ENCODE data around the gene RHOD.

RHOD gene, protein sequence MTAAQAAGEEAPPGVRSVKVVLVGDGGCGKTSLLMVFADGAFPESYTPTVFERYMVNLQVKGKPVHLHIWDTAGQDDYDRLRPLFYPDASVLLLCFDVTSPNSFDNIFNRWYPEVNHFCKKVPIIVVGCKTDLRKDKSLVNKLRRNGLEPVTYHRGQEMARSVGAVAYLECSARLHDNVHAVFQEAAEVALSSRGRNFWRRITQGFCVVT

DNA sequence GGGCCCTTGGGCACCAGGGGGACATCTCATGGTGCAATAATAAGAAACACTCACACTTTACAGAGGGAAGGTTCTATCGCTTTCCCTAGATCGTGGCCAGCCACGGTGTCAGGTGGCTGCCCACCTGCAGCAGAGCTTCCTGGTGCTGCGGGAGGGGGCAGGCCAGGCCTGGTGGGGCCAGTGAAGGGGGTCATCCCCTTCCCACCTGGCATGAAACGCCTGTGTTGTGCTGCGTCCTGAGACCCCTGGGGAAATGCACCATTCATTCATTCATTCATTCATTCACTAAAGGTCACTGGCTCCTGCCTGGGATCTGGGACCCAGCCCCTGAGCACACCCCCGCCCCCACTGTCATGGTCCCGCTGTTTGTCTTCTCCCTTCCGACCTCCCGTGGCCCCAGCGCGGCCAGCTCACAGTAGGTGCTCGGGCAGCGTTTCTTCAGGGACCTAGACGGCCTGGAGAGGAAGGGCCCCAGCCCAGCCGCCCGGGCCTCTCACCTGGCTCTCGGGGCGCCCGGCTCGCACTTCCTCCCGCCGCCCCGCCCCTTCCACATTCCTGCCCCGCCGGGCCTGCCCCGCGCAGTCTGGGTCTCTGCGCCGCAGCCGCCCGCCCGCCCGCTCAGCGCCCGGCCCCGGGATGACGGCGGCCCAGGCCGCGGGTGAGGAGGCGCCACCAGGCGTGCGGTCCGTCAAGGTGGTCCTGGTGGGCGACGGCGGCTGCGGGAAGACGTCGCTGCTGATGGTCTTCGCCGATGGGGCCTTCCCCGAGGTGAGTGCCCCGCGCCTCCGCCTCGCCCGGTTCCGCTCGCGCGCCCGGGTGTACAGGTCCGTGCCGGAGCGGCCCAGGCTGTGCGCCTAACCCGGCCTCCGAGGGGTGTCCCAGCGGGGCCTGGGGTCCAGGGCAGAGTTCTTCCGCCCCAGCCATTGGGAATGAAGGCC lies at the start of gene RHOD:
Gene RHOD (plus strand): TSS at position 581 of the 938 bp plus-strand sequence. CDS start 56 bp downstream, at position 637.
- DNase-seq (ENCODE audit: low spot score), result no peak

DNA sequence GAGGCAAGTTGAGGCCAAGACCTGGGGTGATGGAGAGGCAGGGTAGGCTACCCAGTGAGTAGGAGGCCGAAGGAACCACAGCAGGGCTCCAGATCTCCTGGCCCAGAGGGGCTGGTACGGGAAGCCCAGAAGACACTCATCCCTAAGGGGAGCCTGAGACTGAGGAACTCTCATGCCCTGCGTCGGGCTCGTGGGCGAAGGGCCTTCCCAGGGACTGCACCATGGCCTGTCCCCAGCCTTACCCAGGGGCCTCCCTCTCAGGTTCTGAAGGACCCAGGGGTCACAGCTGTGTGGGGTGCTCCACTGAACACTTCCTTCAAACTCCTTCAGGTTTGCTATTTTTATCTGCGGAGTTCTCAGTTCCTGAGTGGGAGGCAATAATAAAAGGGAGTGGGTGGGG lies 49.5 kb upstream of the RHOD start:
- no peak for DNase-seq (ENCODE audit: low spot score)

DNA sequence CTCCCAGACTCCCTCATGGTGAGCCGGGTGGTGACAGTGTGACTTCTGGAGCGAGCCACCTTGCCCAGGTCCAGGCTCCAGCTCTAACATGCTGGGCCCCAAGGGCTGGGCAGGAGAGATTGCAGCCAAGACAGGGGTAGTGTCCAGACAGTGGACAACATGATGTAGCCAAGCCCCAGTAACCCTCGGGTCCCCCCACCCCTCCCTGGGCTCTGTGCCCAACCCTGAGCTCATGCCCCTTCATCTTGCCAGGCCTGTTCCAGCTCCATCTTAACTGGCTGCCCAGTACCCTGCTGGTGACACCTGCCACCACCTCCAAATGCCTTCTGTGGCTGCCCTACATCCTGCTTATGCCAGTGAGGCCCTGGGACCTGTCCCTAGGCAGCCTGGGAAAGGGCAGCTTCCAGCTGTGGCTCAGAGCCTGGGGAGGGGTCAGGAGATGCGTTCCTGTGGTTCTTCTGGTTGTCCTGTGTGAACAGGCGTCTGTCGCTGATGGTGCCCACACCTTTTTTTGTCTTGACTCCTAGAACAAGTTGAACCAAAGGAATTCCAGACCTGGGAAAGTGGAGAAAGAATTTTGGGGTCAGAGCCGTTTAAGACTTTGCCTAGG lies 46.2 kb upstream of the RHOD start:
- DNase-seq (ENCODE audit: low spot score), result no peak

DNA sequence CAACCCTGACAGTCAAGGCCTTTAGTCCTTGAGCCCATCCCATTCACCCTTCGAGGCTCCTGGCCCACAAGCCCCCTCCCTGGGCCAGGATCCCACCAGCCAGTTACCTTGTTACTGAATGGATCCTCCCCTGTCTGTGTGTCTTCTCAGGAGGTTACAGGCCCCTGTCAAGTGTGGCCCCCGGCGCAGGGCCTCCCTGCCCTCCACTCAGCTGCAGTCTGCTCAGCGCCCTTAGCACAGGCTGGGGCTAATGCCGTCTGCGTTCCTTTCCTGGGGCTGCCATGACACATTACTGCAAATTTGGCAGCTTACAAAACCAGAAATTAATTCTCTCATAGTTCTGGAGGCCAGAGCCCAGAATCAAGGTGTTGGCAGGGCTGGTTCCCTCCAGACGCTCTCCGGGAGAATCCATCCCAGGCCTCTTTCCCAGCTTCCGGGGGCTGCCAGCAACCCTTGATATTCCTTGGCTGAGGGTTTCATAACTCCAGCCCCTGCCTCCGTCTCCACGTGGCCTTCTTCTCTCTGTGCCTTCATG lies 43.1 kb upstream of the RHOD start:
- no peak for DNase-seq (ENCODE audit: low spot score)

DNA sequence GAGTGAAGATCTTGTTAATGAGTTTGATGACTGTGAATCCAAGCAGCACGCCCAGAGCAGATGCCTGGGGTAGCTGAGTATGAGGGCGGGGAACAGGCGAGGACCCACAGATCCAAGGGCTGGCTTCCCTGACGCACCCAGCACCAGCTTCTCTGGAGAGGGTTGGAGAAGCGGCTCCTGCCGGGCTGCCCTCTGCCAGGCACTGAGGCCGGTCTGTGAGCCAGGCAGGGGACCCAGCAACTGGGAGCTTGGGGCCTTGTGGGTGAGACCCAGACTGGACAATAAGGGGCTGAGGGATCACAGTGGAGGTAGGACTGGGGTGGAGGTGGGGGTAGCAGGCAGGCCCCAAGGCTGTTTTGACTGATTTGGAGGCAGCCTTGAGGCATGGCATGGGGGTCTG lies 42.3 kb upstream of the RHOD start:
- no peak for DNase-seq (ENCODE audit: low spot score)

DNA sequence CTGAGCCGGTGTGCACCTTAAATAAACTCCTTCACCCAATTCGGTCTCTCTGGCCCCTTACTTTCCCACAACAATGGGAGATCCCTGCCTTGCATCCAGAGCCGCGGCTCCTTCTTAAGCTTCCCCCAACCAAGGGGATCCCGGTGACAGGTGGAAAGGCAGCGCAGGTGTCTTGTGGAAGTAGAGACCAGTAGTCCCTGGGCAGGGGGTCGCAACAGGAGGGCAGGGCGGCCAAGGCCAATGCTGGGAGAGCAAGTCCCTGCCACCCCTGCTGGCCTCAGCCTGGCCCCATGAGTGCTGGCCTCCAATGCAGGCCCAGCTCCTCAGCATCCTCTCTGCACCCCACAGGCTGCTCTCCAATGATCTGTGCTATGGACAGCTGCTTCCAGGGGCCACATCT lies 41.6 kb upstream of the RHOD start:
- DNase-seq (ENCODE audit: low spot score), result no peak

DNA sequence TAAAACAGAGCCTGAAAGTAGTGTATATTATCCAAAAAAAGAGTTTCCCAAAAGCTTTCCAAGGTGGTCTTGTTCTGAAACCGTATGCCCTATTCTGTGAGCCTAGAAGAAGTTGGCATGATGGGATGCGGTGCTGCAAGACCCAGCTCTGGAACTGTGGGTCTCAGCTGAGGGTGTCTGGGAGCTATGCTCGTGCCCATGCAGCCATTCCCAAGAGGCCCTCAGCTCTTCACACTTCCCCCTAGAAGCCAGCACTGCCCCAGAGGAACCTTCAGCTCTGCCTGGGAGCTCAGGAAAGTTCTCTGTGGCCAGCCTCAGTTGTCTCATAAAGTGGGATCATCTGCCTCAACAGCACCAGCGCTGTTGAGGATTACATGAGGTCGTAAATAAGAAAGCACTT lies 40.1 kb upstream of the RHOD start:
- no peak for DNase-seq (ENCODE audit: low spot score)

DNA sequence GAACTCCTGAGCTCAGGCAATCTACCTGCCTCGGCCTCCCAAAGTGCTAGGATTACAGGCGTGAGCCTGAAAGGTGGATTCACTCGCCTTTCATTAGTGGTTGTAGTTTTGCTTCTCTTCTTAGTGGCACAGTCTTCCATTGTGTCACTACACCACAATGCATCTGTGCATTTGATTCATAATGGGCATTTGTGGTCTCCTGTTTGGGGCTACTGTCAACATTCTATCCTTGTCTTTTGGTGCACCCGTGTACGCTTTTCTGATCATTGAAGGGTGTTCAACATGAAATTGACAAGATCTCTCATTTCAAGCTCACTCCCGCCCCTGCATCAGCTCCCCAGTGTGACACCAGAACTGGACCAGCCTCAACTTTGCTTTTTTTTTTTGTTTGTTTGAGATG lies 35.7 kb upstream of the RHOD start:
- DNase-seq (ENCODE audit: low spot score), result no peak

DNA sequence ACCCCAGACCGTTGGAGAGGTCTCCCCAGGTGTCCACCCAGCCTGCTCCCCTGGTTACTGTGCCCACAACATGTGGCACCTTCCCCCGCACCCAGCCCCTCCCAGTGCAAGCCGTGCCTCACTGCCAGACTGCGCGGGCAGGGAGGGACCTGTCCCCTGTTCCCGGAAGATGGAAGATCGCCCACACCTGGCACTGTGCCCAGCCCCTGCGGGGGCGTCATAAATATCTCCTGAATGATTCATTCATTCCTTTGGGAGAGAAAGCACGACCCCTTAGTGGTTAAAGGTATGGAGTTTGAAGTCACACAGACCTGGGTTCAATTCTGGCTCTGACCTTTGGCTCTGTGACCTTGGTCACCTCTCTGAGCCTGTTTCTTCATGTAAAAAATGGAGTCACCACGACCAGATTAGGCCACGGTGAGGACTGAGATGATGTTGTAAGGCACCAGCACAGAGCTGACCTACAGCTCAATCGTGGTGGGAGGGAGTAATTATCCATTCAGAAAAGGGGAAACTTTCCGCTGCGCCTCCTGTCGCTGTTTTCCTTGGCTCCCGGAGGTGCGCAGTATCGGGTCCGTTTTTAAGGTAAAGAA lies 34.2 kb upstream of the RHOD start:
- no peak for DNase-seq (ENCODE audit: low spot score)

DNA sequence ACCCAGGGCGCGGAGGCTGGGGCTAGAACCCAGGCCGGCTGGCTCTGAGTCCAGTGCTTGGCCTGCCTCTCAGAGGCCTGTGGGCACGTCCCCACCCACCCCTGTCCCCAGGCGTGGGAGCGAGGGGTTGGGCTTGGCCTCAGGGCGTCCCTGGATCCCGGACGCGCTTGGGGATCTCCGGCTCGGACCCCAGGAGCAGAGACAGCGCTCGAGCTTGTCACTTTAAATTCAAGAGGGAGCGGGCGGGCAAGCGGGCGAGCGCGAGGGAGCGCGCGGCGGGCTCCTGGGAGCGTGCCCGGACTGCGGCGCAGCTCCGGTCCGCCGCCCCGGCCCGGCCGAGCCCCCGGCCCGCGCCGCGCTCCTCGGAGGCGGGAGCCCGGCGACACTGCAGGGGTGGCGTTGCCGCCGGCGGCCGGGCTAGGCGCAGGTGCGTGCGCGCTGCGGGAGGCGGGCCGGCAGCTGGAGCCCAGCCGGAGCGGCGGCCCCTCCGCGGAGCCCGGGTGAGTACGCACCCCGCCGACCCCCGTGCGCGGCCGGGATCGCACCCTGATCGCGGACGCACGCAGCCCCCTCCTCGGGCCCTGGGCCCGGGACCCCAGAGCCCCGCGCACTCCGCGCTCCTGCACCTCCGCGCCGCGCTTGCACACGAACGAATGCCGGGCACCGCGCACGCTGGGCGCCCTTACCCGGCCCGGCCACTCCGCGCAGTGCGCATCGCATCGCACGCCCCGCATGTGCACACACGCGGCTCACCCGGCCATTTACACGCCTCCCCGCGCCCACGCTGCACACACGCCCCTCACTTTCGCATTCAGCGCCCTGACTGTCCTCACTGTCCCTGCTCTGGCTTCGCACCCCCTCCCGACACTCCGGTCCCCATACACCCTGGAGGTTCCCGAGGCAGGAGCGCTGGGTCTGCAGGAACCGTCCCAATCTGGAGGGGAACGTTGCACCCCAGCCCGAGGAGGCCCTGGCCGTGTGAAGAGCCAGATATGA lies 33.4 kb upstream of the RHOD start, which contains the start of gene SYT12:
Gene SYT12 (plus strand): TSS at position 174 of the 996 bp plus-strand sequence. CDS start 7,011 bp downstream, outside the sequence.
- no peak for DNase-seq (ENCODE audit: low spot score)

DNA sequence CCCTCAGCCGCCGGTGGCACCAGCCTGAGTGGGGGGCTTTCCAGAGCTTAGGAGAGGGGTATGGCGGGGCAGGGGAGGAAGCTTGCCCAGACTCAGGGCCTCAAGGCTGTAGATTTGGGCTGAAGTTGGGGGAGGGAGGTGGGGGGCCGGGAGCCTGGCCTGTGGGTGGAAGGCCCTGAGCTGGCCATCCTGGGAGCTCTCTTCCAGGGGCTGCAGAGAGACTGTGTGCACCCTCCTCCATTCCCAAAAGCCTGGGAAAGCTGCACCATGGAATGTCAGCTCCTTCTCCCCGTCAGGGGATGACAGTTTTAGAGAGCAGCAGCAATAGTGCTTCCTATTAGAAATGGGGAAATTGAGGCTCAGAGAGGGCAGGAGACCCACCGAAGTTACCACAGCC lies 32.7 kb upstream of the RHOD start:
- DNase-seq (ENCODE audit: low spot score), result no peak

DNA sequence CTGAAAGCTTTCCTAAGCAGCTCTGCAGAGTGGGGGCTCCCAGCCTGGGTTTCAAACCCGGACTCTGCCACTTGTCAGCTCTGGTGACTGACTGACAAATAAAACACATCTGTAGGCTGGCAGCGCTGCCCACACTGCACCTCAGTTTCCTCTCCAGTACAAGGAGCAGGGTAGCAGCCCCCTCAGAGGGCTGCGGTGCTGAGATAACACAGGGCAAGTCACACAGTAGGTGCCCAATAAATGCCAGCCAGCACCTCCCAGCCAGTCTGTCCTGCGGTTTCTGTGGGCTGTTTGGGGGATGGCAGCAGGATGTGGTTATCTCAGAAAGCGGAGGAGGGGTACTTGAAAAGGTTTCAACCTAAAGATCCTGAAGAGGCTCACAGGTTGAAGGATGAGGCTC lies 32.2 kb upstream of the RHOD start:
- DNase-seq (ENCODE audit: low spot score), result peak; percentile 58

DNA sequence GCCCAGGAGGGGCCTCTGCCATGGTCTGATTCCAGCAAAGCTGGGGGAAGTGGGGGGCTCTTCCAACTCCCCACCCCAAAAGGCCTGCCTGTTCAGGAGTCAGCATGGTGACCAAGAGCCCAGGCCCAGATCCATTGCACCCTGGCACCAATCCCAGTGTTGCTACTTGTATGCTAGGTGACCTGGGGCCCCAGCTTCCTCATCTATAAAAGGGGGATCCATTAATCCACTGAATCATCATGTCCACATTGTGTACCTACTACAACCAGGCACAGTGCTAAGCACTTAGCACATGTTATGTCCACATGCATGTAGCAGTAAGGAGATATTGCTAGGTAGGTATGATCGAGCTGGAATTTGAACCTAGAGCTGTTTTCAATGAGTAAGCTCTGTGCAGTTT lies 31.7 kb upstream of the RHOD start:
- no peak for DNase-seq (ENCODE audit: low spot score)

DNA sequence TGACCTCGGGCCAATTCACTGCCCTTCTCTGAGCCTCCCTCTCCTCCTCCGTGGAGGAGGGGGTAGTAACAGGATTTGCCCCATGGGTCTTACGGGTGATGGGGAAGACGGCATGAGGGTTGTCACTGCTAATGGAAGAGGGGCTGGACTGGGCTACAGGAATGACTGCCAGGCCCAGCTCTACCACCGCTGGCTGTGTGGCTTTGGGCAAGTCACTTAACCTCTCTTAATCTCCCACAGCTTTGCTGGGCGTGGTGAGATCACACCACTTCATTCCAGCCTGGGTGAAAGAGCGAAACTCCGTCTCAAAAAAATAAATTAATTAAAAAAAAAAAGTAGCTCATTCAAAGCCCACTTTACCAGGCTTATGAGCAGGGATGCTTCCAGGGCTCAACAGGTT lies 30.9 kb upstream of the RHOD start:
- DNase-seq (ENCODE audit: low spot score), result no peak

DNA sequence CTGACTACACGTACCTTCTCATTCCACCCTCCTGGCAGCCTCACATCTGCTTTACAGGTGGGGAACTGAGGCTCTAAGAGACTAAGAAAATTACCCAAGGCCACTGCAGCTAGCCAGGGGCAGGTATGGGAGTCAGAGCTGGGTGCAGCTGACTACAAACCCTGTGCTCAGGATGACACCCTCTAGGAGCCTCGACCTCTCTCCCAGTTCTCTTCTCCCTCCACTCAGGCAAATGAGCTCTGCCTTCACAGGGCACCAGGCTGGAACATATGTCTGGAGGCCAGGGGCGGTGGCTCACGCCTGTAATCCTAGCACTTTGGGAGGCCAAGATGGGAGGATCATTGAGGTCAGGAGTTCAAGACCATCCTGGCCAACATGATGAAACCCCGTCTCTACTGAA lies 29.7 kb upstream of the RHOD start:
- no peak for DNase-seq (ENCODE audit: low spot score)

DNA sequence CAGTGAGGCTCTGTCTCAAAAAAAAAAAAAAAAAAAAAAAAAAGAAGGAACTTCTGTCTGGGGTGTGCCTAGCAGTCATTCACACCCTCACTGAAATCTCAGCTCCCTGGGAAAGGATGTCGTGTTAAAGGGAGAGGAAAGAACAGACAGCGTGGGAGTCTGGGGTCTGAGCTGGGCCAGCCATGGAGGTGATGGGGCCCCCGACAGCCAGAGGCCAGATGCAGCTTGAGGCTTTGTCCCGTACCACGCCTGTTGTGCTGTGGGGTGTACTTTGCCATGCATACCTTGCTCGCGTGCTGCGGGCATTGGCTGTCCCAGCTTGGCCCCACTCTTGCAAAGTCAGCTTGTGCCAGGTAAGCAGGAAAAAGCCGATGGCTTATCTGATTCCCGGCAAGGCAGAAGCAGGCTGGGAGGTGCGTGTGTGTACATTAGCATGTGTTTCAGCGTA lies 29.1 kb upstream of the RHOD start:
- peak; percentile 33 for DNase-seq (ENCODE audit: low spot score)

DNA sequence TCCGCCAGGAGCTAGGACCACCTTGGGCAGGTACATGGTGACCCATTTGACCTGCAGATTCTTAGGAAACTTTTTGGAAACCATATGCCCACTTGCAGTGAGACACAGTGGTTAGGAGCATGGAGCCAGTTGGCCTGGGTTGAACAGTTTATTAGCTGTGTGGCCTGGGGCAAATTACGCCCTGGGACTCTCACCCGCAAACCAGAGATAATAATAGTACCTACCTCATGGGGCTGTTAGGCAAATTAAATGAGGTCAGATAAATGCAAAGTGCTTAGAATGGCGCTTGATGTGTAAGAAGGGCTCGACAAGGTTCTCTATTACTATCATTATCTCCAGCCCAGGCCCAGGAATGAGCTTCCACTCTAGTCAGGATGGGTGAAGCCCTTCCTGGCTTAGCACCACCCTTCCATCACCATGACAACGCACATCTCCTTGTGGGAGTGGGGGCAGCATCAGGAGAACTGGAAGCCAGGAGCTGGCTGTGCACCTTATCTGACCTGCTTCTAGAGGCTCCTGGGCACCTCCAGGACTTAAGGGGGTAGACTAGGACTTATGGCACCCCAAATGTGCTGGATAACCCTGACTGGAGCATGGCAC lies 28.6 kb upstream of the RHOD start:
- peak; percentile 87 for DNase-seq (ENCODE audit: low spot score)

DNA sequence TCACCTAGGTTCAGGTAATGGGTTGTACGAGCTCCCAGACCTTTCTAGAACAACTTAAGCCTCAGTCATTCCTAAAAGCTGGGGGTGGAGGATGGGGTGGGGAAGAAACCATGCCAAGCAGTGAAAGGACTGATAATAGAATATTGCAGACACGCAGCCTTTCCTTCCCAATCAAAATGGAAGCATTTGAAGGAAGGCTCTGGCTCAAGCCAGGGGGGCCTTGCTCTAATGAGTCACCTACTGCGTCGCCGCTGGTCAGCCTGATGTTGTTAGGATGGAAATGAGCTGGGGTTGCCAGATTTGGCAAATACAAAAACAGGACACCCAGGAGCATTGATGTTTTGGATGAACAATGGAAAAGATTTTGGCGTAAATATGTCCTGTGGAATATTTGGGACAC lies 27.5 kb upstream of the RHOD start:
- no peak for DNase-seq (ENCODE audit: low spot score)

DNA sequence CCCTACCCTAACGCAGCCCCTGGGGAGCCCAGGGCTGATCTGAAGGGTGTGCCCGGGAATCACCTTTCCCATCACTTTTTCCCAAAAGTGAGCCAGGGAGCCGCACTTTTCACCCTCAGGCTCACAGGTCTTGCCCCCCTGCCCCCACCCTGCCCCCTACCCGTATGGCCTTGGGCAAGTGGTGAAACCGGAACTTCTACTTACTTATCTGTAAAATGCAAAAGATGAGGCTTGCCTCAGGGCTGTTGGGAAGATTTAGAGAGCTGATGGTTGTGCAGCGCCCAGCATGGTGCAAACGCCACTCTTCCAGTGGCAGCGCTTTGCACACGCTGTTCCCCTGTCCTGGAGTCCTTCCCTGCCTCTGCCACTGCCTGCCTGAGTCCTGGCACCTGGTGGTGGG lies 25.7 kb upstream of the RHOD start:
- DNase-seq (ENCODE audit: low spot score), result no peak

DNA sequence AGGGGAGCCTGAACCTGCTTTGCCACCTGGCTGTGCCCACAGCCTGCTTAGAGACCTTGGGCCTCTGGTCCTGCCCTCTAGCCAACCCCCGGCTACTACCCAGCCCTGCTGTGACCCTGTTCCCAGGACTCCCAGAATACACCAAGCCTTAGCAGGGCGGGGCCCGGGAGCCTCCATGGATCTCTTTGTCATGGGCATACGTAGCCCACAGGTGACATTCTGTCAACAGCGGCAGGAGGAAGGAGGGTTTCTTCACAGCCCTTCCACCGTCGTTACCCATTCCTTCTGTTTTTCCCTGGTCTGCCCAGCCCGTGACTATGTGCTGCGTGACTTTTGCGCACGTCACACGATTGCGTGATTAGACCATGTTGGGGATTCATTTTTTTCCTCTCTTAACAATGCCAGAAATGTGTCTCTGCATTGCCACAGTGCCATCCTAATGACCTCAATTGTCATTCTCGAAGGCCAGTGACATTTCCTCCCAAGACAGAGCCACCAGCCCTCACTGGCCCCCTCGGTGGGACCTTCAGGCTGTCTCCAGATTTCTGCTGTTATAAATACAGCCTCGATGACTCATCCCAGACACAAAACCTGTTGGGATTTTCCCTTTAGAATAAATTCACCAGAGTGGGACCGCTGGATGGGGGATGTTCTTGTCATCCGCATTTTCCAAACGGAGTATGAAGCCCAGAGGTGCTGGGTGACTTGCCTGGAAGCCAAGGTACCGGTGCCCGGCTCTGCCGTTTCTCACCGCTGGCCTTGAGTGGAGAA lies 24.7 kb upstream of the RHOD start:
- no peak for DNase-seq (ENCODE audit: low spot score)
